Measurements from ENCODE around the gene NWD2.

DNA sequence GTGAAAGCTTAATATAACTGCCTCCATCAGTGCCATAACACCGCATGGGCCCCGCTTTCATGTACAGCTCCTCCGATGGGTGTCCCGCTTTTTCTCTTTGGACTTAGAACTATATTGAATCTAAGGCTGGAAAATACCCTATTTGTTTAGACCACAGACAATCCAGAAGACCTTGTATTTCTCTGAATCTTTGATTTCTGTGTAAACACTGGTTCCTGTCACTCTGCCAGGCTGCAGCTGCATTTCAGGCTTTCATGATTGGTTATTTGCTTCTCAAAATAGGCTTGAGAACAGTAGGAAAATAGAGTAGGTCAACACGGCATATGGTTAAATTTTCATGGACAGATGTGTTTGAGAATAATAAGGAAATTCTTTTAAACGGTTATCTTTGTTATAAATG is 80.0 kb downstream of the NWD2 start:
- TF ChIP-seq, protein P1, sequence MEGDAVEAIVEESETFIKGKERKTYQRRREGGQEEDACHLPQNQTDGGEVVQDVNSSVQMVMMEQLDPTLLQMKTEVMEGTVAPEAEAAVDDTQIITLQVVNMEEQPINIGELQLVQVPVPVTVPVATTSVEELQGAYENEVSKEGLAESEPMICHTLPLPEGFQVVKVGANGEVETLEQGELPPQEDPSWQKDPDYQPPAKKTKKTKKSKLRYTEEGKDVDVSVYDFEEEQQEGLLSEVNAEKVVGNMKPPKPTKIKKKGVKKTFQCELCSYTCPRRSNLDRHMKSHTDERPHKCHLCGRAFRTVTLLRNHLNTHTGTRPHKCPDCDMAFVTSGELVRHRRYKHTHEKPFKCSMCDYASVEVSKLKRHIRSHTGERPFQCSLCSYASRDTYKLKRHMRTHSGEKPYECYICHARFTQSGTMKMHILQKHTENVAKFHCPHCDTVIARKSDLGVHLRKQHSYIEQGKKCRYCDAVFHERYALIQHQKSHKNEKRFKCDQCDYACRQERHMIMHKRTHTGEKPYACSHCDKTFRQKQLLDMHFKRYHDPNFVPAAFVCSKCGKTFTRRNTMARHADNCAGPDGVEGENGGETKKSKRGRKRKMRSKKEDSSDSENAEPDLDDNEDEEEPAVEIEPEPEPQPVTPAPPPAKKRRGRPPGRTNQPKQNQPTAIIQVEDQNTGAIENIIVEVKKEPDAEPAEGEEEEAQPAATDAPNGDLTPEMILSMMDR (IDR thresholded peaks at IDR 0.05) = no peak
- no peak for TF ChIP-seq POLR2A (IDR thresholded peaks at IDR 0.05)
- no peak for TF ChIP-seq POLR2AphosphoS5 (IDR thresholded peaks at IDR 0.05; ENCODE audit: insufficient read depth in 1 of 2, low read depth in 1 of 2)

Measured in vagina (tissue), 2 donors.